Neural progenitor cell (in vitro differentiated cells): Measurements from ENCODE around the gene RNF34.

ENCODE experiments used
- CTCF ChIP-seq: fragments of 200-600 bp; sonication (generic); IDR thresholded peaks from 2 replicates; pipeline ENCODE4 v1.5.1; 2017; ENCODE audit warnings: antibody characterized with exemption, mild to moderate bottlenecking
- EZH2 ChIP-seq: fragments of 200-600 bp; sonication (generic); IDR thresholded peaks from 2 replicates; pipeline ENCODE4 v1.6.1; 2017; ENCODE audit warnings: antibody characterized with exemption, mild to moderate bottlenecking, moderate library complexity
- EZH2phosphoT487 ChIP-seq: fragments of 200-600 bp; sonication (generic); IDR thresholded peaks from 2 replicates; pipeline ENCODE4 v1.6.1; 2017; ENCODE audit warnings: antibody characterized with exemption

- no peak for TF ChIP-seq CTCF
- TF ChIP-seq EZH2 = no peak
- no peak for TF ChIP-seq EZH2phosphoT487
Measured at GRCh38 chr12:121448771-121449315, 48.9 kb downstream of the RNF34 start.
